ENCODE measurements around the gene ATF4. TPM values are rescaled to one million over a fixed set of nuclear protein-coding genes. Genes with fewer than 3 reads are reported as not detected.

The ATF4 gene
- total RNA-seq, 2 experiments from 2014 or later, result 518 to 536 TPM

- peaks cover 14% of the 10 kb centered on the region for H3K4me1 Mint-ChIP-seq (ENCODE audit: low read depth)
- intact Hi-C loops (cut with micrococcal nuclease), result no loop called here
- H3K27me3 Mint-ChIP-seq, result no peaks in the 10 kb centered on the region
- no peak for ATAC-seq
- H3K4me3 Mint-ChIP-seq, result no peak overlapping the region
- H3K36me3 Mint-ChIP-seq (ENCODE audit: low read depth), result no peaks in the 10 kb centered on the region
- TF ChIP-seq CTCF (IDR thresholded peaks at IDR 0.05), result no peak
- H3K27ac Mint-ChIP-seq, result no peak overlapping the region
- H3K9me3 Mint-ChIP-seq, result no peaks in the 10 kb centered on the region
- DNase-seq, result no peak
- ChIA-PET CTCF (interaction anchor here (1.9 to 17.7 kb wide), 5 partner anchors 10 to 35 kb away, joined by 15 to 323 read pairs (median 16); partner anchors contain the start of genes MIEF1 and RPS19BP1), POLR2A (interaction anchor here (0.5 to 3.9 kb wide), 6 partner anchors 9 to 429 kb away, joined by 3 to 28 read pairs (median 8); partner anchors contain the start of genes ATF4, MIEF1 and RPL3)
Observed at GRCh38 chr22:39492186-39492585, 28.2 kb upstream of the ATF4 start.

GRCh38 chr22:39493759-39494158, 26.6 kb upstream of the ATF4 start:
- Mint-ChIP-seq H3K36me3 (ENCODE audit: low read depth) (no peaks in the 10 kb centered on the region), H3K27me3 (no peaks in the 10 kb centered on the region), H3K4me1 (ENCODE audit: low read depth) (peaks cover 15% of the 10 kb centered on the region), H3K9me3 (no peaks in the 10 kb centered on the region), H3K27ac (no peak overlapping the region), H3K4me3 (no peak overlapping the region)
- POLR2A ChIA-PET, result interaction anchor here (1.2 to 3.9 kb wide), 8 partner anchors 8 to 174 kb away, joined by 3 to 28 read pairs (median 7); partner anchors contain the start of genes ATF4, MIEF1 and RPL3
- no peak for TF ChIP-seq CTCF (IDR thresholded peaks at IDR 0.05)
- intact Hi-C loops (cut with micrococcal nuclease), result no loop called here
- DNase-seq, result no peak
- CTCF ChIA-PET, result interaction anchor here (0.6 to 17.7 kb wide), 21 partner anchors 8 to 547 kb away, joined by 3 to 323 read pairs (median 4); partner anchors contain the start of genes ATF4, MIEF1, RPL3 and RPS19BP1
- ATAC-seq, result no peak

- intact Hi-C loops (cut with micrococcal nuclease), result loop anchor here (5.0 kb wide), 1 partner anchor 38 kb away; the partner anchor contains the start of gene RPS19BP1
- CTCF ChIA-PET, result interaction anchor here (0.7 to 17.7 kb wide), 14 partner anchors 13 to 546 kb away, joined by 3 to 323 read pairs (median 4); partner anchors contain the start of genes RPL3 and RPS19BP1
- Mint-ChIP-seq H3K27ac (no peak overlapping the region), H3K4me3 (no peak overlapping the region), H3K27me3 (no peaks in the 10 kb centered on the region), H3K36me3 (ENCODE audit: low read depth) (no peaks in the 10 kb centered on the region), H3K9me3 (no peaks in the 10 kb centered on the region), H3K4me1 (ENCODE audit: low read depth) (peaks cover 11% of the 10 kb centered on the region)
- POLR2A ChIA-PET, result interaction anchor here (0.7 to 3.9 kb wide), 10 partner anchors 15 to 37 kb away, joined by 3 to 28 read pairs (median 4); partner anchors contain the start of gene ATF4
- ATAC-seq, result no peak
- TF ChIP-seq CTCF (IDR thresholded peaks at IDR 0.05), result no peak
- DNase-seq, result no peak
Observed at GRCh38 chr22:39494471-39495120, 25.8 kb upstream of the ATF4 start.

- H3K27ac Mint-ChIP-seq, result no peak overlapping the region
- intact Hi-C loops (cut with micrococcal nuclease), result loop anchor here (5.0 kb wide), 1 partner anchor 36 kb away; the partner anchor contains the start of gene RPS19BP1
- TF ChIP-seq CTCF (IDR thresholded peaks at IDR 0.05), result peak; percentile 82
- CTCF ChIA-PET, result interaction anchor here (0.7 to 17.7 kb wide), 29 partner anchors 9 to 725 kb away, joined by 3 to 323 read pairs (median 4); partner anchors contain the start of genes ATF4, RPS19BP1 and TAB1
- no peak overlapping the region for H3K4me3 Mint-ChIP-seq
- peak; percentile 80 for DNase-seq
- peaks cover 3% of the 10 kb centered on the region for H3K4me1 Mint-ChIP-seq (ENCODE audit: low read depth)
- ATAC-seq, result peak; percentile 78
- H3K27me3 Mint-ChIP-seq, result no peaks in the 10 kb centered on the region
- POLR2A ChIA-PET, result interaction anchor here (0.9 to 3.0 kb wide), 6 partner anchors 14 to 34 kb away, joined by 3 to 14 read pairs (median 11); partner anchors contain the start of gene ATF4
- no peaks in the 10 kb centered on the region for H3K9me3 Mint-ChIP-seq
- no peaks in the 10 kb centered on the region for H3K36me3 Mint-ChIP-seq (ENCODE audit: low read depth)
Observed at GRCh38 chr22:39496131-39496838, 24.1 kb upstream of the ATF4 start.
